GM21447 (cell line): Measurements from ENCODE around the gene APLNR.
"Not testable (repeated sequence)": the region's sequence is repeated elsewhere in the genome, so short reads cannot be mapped to it uniquely, and the experiment has no call there.

Experiments
- ATAC-seq: cut with Tn5 transposase; IDR thresholded peaks from one replicate; pipeline ENCODE4 v1.9.1; 2021; ENCODE audit not compliant: unreplicated experiment

APLNR gene

DNA sequence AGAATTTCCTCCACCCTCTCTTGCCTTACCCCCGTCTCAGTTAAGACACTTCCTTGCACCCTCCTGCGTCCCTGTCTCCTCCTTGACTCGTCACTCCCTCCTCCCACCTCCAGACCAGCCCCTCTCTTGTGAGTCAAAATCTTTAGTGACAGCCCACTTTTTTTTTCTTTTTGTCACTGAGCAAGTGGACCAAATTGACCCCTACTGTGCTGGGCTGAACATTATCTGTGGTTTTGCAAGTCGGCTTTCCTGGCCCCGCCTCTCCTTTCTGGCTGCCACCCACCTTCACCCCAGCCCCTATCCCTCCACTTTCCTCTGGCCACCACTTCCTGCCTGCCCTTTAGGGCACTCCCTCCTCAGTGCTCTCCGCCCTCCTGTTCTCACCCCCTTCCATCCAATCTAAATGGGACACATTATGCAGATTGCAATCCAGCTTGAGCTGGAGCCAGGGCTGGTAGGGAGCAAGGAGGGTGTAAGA, at the start of gene APLNR:
TSS of gene APLNR (minus strand) at position 47 of the 478 bp plus-strand sequence. CDS start 246 bp downstream, outside the sequence.
- ATAC-seq = no peak

DNA sequence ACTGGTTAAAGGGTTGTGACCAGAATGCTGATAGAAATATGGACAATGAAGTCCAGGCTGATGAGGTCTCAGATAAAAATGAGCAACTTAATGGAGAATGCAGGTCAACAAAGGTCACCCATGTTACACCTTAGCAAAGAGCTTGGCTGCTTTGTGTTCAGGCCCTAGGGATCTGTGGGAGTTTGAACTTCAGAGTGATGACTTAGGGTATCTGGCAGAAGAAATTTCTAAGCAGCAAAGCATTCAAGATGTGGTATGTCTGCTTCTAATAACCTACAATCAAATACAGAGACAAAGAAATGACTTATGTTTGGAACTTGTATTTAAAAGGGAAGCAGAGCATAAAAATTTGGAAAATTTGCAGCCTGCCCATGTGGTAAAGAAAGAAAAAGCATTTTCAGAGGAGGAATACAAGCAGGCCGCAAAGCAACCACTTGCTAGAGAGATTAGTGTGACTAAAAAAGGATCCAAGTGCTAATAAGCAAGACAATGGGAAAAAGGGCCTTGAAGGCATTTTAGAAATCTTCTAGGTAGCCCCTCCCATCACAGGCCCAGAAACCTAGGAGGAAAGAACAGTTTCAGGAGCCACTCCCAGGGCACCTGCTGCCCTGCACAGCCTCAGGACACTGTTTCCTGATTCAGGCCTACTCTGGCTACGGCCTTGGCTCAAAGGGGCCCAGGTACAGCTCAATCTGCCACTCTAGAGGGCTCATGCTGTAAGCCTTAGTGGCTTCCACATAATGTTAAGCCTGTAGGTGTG, 46.4 kb upstream of the APLNR start:
- no peak for ATAC-seq

GRCh38 chr11:57281546-57281945, 44.5 kb upstream of the APLNR start:
- ATAC-seq = not testable (repeated sequence)

DNA sequence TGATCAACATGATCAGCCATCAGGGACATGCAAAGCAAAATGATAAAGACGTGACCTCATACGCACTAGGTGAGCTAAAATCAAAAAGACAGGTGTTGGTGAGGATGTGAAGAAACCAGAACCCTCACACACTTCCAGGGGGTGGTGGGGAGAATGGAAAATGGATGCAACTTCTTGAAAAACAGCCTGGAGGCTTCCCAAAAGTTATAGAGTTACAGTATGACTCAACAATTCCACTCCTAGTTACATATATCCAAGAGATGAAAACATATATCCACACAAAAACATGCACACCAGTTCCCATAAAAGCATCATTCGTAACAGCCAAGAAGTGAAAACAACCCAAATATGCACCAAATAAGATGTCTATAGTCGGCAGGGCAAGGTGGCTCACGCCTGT, 42.1 kb upstream of the APLNR start:
- no peak for ATAC-seq

DNA sequence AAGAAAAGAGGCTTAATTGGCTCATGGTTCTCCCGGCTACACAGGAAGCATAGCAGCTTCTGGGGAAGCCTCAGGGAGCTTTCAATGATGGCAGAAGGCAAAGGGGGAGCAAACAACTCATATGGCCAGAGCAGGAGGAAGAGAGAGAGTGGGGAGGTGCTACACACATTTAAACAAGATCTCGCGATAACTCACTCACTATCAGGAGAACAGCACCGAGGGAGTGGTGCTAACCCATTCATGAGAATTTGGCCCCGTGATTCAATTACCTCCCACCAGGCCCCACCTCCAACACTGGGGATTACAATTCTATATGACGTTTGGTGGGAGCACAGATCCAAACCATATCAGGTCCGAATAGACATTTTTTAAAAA, 41.7 kb upstream of the APLNR start:
- ATAC-seq = no peak

DNA sequence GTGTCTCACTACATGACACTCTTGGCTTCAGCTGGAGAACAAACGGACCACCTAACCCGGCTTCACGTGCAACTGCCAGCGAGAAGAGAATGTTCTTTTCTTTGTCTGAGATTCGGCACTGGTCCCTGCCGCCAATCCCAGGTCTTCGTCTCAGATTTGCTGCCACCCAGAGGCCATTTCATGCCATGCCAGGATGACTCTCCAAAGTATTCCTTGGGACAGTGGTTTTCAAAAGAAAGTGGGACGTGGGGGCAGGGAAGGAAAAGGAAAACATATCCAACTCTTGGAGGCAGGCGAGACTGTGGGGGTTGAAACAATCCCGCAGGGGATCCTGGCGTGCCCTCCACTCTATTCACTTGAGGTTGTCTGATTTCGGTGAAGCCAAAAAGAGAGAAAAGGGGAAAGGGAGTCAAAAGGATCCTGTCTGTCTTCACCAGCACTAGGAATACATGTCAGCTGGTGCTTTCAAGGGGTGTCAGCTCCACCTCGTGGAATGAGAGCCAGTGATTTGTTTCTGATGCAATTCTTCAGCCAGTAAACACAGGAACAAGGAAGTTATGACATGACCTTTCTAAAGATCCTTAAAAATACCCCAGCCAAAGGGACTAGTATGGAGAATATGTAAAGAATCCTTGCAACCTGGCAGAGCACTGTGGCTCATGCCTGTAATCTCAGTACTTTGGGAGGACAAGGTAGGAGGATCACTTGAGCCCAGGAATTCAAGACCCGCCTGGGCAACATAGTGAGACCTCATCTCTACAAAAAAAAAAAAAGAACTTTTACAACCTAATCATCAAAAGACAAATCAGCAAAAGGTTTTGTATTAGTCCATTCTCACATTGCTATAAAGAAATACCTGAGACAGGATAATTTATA, 41.0 kb upstream of the APLNR start:
- peak; percentile 70 for ATAC-seq

GRCh38 chr11:57276971-57277675, 40.1 kb upstream of the APLNR start:
- no peak for ATAC-seq

DNA sequence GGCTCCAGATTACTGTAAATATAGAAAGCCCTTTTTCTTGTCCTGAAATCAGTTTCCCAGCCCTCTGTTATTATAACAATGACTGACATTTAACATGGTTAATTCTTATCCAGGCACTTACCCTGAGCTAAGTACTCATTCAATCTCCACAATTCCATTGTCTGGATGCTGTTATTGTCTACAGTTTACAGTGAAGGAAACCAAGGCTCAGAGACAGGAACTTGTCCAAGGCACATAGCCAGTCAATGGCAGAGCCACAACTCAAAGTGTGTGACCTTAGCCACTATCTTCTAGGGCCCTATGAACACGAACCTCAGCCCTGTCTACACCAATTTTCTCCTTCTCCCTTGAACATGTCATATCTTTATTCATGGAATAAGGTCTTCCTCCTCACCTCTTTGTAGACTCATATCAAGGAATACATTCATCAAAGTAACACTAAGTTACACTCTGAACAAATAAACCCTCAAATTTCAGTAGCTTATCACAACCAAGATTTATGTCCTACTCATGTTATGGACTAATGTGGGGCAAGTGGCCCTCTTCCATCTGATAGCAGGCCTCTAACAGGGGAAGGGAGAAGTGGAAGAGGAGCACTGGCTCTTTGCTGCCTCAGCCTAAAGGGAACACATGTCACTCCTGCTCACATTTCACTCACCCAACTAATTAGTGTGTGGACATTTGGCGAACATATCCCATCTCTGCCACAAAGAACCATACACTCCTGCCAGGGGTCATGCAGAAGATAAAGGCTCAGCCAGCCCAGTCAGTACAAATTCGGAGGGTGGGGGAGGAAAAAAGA, 39.3 kb upstream of the APLNR start:
- no peak for ATAC-seq

- no peak for ATAC-seq
Measured at GRCh38 chr11:57275582-57275981, 38.5 kb upstream of the APLNR start.

DNA sequence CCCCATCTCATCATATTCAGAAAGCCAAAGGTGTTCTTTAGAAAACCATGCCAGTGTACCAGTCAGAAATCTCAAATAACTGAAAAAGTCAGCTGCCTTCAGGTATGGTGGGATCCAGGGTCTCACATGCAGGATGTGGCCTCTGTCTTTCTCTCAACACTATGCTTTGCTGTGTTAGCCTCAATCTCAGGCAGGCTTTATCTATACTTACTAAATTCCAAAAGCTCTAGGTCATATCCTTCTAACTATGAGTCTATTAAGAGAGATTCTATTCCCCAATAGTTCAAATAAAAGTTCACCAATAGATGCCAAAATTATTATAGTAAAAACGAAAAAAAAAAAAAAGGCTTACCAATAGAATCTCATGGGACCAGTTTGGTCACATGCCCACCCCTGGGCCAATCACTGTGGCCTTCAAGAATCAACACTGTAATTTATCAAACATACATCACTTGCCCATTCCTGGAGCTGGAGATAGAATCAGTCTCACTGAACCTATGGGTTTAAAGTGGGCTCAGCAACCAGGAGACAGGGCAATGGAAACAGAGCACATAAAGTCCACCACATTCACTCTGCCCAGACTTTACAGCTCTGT, 38.0 kb upstream of the APLNR start:
- no peak for ATAC-seq

DNA sequence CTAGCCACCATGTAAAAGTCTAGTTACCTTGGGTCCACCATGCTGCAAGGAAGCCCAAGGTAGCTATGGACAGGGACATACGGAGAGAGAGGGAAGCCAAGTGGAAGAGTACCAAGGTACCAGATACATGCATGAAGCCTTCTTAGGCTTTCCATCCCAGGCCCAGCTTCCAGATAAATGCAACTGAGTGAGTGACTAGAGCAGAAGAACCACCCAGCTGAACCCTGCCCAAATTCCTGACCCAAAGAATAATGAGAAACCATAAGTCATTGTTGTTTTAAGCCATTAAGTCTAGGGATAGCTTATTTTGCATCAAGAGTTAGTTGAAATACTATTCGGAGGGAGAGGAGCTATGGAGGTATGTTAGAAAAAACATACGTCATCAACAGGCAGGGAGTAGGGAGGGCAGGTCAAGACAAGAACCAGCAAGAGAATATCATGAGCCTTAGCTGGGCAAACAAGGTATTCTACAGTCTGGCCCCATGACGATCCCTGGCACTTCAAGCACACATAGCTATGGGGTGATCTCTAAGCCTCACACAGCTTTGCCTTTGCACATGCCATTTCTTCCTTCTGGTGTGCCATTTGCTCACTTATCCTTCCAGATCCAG, 36.5 kb upstream of the APLNR start:
- ATAC-seq = no peak

DNA sequence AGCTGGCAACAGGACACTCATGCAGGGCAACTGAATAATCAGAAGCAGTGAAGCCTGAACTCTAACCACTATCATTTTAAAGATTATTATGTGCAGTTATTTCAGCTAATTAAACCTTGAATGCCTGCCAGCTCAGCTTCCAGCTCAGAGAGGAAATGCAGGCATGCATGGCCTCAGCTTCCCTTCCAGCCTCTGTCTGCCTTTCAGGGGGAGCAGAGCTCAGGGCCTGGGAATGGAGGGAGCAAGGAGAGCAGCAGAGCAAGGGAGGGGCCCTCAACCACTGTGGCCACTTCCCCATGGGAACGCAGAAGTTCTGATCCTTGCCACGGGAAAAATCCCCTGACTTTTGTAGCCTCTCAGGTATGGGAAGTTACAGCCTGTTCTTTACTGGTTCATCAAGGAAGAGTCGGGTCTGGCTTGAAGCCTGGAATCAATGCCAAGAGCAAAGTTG, 32.5 kb upstream of the APLNR start:
- ATAC-seq = no peak

- no peak for ATAC-seq
Measured at GRCh38 chr11:57266157-57266556, 29.1 kb upstream of the APLNR start.

GRCh38 chr11:57263351-57263750, 26.3 kb upstream of the APLNR start:
- no peak for ATAC-seq

DNA sequence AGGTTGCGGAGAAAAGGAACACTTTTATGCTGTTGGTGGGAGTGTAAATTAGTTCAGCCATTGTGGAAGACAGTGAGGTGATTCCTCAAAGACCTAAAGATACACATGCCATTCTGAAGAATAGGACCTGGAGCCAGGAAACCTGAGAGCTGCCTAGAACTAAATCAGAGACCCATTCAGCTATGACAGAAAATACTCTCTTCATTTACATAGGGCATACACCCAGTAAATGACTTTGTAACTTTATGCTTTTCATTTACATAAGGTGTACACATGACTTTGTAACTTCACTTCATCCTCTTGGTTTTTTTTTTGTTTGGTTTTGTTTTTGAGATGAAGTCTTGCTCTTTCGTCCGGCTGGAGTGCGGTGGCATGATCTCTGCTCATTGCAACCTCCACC, 25.1 kb upstream of the APLNR start:
- ATAC-seq = no peak

DNA sequence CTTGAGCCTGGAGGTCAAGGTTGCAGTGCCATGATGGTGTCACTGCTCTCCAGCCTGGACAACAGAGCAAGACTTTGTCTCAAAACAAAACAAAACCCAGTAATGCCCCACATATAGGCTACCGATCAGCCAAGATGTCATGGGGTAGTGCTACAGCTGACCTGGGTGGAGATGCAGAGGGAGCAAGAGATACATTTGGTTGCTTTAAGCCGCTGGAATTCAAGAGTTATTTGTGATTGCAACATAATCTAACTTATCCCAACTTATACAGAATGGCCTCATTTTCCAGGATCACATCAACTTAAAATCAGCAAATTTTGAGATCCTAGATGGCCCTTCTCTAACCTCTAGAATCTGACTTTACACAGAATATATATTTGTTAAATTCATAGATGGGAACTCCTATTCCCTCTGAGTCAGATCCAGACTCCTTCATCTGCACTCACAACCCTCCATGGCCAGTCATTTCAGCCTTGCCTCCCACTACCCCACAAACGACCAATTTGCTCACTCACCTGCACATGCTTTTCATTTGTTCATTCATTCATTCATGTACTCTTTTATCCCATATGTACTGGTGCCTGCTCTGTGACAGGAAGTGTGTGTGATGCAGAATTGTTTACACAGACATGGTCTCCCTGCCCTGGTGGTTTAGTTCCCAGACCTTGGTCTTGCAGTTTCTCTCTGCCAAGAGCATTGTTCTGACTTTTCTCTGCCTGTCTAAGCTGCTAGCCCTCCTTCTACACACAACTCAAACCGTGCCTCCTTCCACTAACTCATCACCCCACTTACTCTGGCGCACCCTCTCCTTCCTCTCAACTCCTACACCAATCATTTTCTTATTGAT, 24.1 kb upstream of the APLNR start:
- no peak for ATAC-seq

- ATAC-seq = no peak
Measured at GRCh38 chr11:57256119-57256518, 19.1 kb upstream of the APLNR start.

DNA sequence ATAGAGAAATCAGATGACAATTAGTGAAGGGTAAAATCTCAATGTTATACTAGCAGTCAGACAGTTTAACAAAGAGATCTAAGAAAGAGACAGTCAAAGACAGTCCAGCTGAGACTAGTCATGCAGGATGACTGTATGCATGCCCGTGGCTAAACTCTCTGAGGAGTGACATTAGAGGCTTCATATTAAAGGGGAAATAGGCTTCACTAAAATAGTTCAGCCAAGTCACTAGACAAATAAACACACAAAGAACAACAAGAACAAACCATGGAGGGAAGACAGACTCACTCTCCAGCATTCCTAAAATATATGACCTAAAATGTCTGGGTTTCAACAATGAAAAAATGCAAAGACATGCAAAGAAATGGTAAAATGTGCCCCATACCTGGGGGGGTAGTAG, 18.6 kb upstream of the APLNR start:
- no peak for ATAC-seq

DNA sequence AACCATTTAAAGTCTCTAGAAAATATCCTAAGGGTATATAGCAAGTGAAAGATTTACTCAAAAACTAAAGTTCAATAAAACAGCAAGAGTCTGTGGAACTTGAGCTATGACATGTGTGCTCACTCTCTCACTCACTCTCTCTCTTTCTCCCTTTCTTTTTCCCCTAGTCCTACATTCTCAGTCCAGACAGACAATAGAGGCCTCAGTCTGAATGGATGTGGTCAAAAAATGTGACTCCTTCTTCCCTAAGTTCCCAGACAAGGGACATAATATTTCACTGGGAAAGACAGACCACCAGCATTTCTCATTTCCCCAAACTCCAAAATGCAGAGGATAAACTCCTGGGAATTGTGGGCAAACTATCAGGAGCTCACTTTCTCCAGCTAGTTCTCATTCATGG, 17.6 kb upstream of the APLNR start:
- no peak for ATAC-seq
